HG03159 (cell line): ENCODE measurements around the gene TBC1D10A.

Experiments used
- ATAC-seq: cut with Tn5 transposase; IDR thresholded peaks from one replicate; pipeline ENCODE4 v1.9.1; 2021; ENCODE audit warnings: mild to moderate bottlenecking, moderate library complexity; ENCODE audit not compliant: unreplicated experiment

The TBC1D10A gene

GRCh38 chr22:30287648-30288418, 38.9 kb downstream of the TBC1D10A start:
- no peak for ATAC-seq

DNA sequence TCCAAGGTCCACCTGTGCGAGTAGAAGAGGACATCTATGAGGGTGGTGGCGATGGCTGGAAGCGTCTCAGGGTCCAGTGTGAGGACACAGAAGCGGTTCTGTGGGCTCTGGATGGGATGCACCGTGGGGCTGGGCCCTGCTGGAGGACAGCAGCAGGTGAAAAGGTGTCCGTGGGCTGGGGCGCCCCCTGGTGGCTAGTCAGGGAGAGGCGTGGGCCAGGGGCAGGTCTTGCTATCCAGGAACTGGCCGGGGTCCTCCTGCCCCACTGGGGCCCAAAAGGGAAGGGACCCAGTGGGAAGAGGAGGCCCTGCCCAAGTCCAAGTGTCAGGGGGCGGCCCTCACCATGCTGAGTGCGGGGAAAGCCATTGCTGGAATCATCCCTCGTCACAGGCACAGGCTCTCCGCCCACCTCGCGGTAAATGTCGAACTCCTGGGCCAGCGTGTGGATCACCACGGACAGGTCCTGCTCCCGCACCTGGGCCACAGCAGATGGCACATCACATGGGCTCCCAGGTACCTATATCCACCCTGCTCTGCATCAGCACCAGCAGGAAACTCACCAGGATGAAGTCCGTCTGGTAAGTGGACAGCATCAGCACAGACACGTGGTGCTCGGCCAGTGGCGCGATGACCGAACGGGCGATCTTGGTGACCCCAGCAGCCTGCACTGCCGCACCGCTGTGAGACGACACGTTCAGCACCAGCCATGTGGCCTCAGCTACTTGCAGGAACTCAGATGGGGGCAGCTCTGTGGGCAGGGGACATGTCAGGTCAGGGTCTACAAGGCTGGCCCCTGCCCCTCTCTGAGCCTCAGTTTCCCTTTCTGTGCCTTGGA, 39.7 kb downstream of the TBC1D10A start:
- no peak for ATAC-seq

DNA sequence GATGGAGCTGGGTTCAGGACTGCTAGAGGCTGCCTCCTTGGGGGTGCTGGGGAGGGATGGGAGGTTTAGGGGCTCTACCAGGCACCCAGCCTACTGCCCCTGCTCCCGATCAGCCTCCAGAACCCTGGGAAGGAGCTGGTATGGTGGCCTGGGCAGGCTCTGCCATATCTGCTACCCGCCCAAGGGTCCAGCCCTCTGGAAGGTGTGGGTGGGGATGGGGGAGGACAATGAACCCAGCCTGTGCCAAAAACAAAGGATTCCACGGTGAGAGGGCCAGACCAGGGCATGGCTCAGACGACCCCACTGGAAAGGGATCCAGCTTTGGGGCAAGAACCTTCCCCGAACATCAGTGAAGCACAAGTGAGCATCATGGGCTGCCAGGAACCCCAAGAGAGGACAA, 40.4 kb downstream of the TBC1D10A start:
- ATAC-seq = no peak

DNA sequence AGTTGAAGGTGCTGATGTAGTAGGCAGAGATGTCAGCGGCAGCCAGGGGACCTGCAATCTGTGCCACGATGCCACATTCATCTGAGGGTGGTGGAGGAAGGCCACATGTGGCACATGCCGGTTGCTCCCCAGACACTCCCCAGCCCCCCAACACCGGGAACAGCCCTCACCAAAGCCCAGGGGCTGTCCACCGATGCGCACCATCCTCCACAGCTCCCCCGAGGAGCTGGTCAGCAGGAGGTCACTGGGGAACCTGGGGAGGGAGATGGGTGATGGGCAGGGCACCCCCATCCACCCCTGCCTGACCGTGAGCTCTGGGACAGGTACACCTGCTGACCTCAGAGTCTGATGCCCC, 40.9 kb downstream of the TBC1D10A start:
- no peak for ATAC-seq

DNA sequence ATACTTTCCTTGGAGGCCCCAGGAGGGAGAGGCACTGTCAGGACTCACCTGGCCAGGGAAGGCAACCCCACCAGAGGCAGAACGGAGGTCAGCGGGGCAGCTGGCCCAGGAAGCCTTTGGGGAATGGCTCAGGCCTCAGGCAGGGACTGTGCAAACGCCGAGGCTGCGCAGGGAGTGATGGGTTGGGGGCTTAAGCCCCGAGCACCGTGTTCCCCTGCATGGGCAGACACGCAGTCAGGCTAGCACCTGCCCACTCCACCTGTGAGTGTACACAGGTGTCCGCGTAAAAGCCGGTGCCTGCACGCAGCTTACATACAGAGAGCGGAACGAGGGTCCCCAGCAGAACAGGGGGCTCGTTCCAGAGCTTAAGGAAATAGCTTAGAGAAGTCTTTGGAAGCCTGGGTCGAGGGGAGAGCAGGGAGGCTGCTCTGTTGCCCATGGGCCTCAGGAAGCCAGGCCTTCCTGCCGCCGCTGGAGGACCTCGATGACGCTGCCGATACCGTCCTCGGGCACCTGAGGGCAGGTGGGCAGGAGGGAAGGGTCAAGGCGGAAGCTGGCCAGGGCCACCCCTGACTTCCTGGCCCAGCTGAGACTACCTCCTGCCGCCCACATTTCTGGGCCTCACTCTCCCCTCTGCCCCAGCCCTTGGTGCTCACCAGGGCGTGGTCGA, 41.4 kb downstream of the TBC1D10A start:
- no peak for ATAC-seq

DNA sequence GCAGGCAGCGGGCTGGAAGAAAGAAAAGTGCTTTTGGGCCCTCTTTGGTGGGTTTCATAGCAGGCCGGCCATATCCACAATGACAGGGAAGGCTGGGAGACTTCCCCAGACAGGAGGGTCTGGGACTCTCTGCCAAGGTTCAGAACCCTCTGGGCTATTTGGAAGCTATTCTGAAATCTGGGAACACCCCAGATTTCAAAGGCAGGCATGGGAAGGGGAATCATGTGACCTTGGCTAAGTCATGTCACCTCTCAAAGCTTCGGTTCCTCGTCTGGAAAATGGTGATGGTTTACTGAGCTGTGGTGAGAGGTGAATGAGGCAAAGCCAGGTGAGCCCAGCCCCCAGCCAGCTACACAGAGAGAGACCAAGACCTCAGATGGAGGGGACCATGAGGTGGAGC, 42.1 kb downstream of the TBC1D10A start:
- ATAC-seq = no peak

DNA sequence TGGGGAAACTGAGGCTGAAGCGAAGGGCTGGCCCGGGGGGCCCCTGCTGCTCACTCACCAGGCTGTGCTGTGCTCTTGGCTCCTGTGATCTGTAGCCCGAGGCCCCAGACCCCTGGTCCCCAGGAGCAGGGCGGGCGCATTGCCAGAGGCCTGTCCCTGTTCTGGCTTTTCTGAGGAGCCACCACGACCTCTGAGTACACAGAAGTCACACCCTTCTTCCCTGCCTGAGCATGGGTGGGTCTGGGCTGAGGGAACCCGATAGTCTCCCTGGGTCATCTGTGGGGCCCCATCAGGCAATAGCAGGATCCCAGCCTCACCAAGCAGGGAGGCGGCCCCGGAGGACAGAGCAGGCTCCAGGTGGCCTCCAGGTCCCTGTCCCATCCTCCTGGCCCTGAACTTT, 42.6 kb downstream of the TBC1D10A start:
- ATAC-seq = no peak

DNA sequence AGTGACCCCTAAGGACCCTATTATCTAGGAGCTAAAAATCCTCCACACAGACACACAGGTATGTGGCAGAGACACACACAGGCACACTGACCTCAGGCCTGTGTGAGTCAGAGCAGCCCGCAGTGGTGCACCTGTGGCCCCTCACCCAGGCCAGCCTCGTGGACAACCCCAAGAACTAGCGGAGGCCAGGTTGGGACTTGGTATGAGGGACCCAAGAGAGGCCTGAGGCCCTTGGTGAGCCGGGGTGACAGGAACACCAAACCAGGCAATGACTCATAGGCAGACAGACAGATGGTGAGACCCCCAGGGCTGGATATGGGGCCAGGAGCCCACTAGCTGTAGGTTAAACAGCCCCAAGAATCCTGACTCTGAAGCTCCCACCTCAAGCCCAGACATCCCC, 43.4 kb downstream of the TBC1D10A start:
- ATAC-seq = no peak

GRCh38 chr22:30282616-30283046, 44.1 kb downstream of the TBC1D10A start:
- ATAC-seq = no peak

GRCh38 chr22:30280505-30280904, 46.2 kb downstream of the TBC1D10A start:
- no peak for ATAC-seq

DNA sequence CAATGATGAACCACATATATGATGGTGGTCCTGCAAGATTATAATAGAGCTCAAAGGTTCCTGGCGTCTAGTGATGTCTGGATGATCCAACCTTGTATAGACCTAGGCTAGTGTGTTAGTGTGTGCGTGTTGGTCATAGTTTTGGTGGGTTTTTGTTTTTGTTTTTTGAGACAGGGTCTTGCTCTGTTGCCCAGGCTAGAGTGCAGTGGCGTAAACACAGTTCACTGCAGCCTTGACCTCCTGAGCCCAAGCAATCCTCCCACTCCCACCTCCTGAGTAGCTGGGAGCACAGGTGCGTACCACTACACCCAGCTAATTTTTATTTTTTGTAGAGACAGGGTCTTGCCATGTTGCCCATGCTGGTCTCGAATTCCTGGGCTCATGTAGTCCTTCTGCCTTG, 46.8 kb downstream of the TBC1D10A start:
- no peak for ATAC-seq

GRCh38 chr22:30279046-30279788, 47.5 kb downstream of the TBC1D10A start:
- no peak for ATAC-seq

GRCh38 chr22:30277547-30278344, 49.0 kb downstream of the TBC1D10A start:
- ATAC-seq = no peak

DNA sequence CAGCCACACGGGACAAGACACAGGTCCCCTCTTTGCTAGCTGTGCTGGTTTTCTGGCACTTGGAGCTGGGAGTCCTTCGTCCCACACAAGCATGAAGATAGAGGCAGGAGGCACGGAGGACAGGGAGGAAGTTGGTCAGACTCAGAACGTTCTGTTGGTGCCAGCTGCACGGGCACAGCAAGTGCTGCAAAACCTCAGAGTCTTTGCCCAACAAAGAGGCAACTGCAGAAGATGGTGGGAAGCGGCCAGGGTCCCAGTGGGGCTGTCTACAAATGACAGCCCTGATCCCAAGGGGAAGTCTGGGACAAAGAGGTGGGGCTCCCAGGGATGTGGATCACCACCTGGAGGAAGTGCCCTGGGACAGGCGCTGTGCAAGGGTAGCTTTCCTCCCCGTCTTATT, 50.7 kb downstream of the TBC1D10A start:
- no peak for ATAC-seq

DNA sequence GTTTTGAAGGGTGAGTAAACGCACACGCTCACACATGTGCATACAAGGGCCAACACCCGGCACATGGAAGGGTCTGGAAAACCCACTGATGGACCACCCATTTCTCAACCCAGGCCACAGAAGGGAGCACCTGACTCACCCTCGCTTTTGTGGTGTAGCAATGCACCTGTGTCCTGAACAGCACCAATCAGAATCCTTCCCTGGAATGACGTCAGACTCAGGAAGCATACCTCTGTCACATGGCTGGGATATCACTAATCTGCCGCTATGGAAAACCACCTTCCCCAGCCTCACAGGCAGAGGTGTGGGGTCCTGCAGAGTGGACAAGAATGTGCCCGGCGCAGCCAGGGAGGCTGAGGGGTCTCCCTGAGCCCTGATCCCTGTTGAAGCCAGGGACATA, 51.1 kb downstream of the TBC1D10A start:
- no peak for ATAC-seq

DNA sequence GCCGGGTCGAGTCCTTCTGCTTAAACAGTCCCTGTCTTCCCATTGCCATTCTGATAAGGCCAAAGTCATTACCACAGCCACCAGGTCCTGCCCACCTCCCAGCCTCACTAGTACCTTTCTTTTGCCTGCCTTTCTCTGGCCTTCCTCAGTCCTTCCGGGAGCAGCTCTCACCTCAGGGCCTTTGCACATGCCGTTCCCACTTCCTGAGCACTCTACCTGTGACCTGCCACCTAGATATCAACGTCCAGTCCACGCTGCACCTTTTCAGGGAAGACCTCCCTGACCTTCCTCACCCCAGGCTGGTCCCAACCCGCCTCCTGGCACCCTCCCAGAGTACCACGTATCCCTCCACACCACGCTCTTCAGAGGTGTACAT, 52.3 kb downstream of the TBC1D10A start:
- no peak for ATAC-seq

- ATAC-seq = no peak
Measured at GRCh38 chr22:30273711-30274436, 52.9 kb downstream of the TBC1D10A start.

DNA sequence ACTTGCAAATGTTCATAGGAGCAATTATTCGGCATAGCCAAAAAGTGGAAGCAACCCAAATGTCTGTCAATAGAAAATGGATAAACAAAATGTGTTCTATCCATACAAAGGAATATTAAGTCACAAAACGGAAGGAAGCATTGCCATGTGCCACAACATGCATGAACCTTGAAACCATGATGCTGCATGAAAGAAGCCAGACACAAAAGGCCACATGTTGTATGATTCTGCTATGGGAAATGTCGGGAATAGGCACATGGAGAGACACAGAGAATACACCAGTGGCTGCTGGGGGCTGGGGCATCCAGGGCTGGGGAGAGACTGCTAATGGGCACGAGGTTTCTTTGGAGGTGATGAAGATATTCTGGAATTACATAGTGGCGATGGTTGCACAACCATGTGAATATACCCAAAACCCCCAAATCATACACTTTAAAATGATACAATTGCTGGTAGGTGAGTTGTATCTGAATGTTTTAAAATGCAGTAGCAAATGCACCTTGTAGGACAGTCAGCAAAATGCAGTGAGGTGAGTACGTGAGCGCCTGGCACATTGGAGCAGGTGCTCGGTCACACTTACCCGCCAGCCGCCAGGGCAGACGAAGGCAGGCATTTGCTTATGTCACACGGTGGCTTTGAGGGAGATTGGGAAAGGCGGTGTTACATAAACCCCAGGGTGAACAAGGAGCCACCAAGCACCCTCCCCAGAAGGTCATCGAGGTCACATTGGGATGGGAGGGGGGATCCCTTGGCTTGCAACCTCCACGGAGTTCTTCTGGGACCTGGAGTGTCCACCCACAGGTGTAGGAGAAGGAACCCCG, 53.8 kb downstream of the TBC1D10A start:
- no peak for ATAC-seq

- ATAC-seq = no peak
Measured at GRCh38 chr22:30270832-30271231, 55.9 kb downstream of the TBC1D10A start.
